ENCODE results near the gene MYBPH.

The MYBPH gene

GRCh38 chr1:203127666-203128430 lies 47.8 kb downstream of the MYBPH start, which contains the start of gene ADORA1:
Gene ADORA1, plus strand, starts transcription at chr1:203127726. Its CDS starts 1,116 bp downstream, at chr1:203128842.
- DNase-seq = peak; percentile 83

GRCh38 chr1:203126866-203127665 lies 48.6 kb downstream of the MYBPH start:
- no peak for DNase-seq

GRCh38 chr1:203126151-203126865 lies 49.3 kb downstream of the MYBPH start:
- peak; percentile 23 for DNase-seq

DNA sequence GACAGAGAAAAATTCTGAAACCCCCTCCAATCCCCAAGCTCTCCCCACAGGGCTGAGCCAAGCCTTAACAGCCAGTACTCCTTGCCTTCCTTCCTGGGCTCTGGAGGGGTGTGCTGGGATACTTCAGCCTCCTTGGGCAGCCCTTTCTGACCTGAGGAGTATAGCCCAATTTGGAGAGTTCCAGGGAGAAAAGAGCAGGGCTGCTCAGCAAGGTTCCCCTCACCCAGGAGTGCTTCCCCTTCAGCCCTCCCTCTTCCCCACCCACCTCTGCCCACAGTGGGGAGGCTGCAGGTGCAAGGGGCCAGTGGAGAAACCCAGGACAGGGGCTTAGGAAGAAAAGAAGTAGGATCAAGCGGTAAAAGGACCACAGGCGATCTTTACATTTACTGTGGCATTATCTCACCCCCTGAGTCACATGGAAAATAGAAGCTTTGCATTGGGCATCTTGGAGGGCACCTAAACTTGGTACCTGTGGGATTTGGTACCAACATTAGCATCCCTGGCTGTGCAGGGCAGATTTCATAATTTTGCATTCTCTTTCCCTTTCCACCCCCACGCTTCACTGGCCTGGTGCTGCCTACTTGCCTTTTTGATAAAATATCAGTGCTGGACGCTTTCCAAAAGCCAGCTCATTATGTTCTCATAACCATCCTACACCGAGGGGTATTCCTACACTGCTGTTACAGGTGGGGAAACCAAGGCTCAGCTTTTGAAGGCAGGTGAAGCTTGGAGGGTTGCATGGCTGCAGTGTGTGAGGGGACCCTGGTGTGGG lies 50.9 kb downstream of the MYBPH start:
- DNase-seq = no peak

- no peak for DNase-seq
Observed at GRCh38 chr1:203124011-203124410, 51.6 kb downstream of the MYBPH start.

DNA sequence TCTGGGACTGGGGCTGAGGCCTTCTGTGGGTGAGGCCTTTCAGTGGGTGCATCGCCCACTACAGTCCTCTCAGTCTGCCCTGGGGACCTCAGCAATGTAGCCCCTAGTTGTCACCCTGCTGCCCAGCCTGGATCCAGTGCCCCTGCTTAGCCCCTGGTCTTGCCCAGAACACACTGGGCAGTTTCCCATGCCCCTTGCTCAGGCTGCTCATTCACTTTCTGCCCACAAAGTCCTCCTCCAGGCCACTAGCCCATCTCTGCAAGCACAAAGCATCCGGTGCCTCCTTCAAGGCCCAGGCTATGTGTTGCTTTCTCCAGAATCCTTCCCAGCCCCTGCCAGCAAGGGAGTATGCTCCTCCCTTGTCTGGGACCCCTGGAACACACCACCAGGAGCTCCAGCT lies 53.5 kb downstream of the MYBPH start:
- DNase-seq = no peak

DNA sequence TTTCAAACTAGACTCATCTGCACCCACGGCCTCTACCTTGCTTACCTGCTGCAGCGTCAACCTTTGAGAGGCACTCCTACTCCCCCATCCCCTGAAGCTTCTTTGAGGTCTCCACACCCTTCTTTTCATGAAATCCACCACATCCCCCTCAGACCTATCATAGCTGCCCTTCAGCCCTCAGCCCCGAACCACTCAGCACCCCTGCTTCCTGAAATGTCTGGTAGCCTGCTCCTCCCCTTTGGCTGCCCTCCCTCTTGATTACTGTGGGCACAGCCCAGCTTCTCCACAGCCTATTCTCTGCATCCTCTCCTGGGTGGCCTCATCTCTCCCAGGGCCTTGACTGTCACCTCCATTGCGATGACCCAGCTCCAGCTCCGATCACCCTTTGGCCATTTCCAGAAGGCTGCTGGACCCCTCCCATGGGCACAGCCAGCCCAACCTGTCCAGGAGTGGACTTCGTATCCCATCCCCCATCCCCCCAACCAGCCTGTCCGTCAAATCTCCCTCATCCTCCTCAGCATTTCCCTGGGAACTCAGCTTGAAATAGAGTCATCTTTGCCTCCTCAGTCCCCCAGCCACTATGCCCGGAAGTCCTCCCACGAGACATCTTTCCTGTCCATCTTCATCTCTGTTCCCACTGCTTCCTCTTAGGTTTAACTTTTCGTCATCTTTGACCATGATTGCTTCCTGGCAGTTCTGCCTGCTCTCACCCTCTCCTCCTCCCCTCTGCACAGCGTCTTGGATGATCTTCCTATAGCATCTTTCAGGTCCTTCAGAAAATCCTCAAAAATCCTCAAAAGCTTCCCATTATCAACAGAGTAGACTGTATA lies 54.2 kb downstream of the MYBPH start:
- no peak for DNase-seq

- DNase-seq = no peak
Observed at GRCh38 chr1:203120325-203121153, 55.1 kb downstream of the MYBPH start.
